Right renal pelvis (tissue), 4 donors: Measurements from ENCODE around the gene OSM. TPM values are rescaled to one million over a fixed set of nuclear protein-coding genes. Genes with fewer than 3 reads are reported as not detected.
"Not testable (repeated sequence)": the region's sequence is repeated elsewhere in the genome, so short reads cannot be mapped to it uniquely, and the experiment has no call there.

ENCODE experiments used
- DNase-seq, 4 donors: peaks; one replicate each; pipeline ENCODE4 v3.0.0-alpha.2; 2013; ENCODE audit warnings: low read depth in 4 of 4, low spot score in 3 of 4, missing footprints in 1 of 4
- polyA plus RNA-seq, 4 donors: library from polyadenylated mRNA; unstranded; fragments of 120-200 nt; gene quantifications; one replicate each; pipeline ENCODE4 v1.2.1, GENCODE V29; 2013; ENCODE audit not compliant: insufficient read length in 4 of 4

The OSM gene
- polyA plus RNA-seq, 4 donors = 0.18 to 0.22 TPM; not detected in 2

DNA sequence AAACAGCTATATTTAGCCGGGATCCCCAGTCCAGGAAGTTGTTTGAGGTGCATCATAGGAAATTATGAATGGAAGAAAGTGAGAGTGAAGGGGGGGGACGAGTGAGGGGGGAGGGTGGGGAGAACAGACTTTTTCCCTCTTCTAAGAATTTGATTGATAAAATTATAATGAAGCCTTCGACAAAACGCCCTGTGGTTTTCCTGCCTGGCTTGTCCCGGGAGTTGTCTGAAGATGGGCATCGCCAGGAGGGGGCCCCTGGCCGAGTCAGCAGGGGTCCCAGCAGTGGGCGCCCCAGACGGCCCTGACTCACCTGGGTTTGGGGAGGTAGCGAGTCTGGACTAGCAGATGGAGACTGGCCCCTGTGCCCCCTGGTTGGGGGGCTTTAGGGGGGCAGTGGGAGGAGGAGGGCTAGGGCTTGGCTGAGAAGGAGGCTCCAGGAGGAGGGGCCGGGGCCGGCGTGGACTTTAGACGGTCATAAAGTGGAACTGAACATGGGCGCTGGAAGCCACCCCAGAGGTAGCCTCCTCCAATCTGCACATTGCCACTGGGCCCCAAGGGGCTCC is 19.8 kb downstream of the OSM start:
- DNase-seq = no peak

DNA sequence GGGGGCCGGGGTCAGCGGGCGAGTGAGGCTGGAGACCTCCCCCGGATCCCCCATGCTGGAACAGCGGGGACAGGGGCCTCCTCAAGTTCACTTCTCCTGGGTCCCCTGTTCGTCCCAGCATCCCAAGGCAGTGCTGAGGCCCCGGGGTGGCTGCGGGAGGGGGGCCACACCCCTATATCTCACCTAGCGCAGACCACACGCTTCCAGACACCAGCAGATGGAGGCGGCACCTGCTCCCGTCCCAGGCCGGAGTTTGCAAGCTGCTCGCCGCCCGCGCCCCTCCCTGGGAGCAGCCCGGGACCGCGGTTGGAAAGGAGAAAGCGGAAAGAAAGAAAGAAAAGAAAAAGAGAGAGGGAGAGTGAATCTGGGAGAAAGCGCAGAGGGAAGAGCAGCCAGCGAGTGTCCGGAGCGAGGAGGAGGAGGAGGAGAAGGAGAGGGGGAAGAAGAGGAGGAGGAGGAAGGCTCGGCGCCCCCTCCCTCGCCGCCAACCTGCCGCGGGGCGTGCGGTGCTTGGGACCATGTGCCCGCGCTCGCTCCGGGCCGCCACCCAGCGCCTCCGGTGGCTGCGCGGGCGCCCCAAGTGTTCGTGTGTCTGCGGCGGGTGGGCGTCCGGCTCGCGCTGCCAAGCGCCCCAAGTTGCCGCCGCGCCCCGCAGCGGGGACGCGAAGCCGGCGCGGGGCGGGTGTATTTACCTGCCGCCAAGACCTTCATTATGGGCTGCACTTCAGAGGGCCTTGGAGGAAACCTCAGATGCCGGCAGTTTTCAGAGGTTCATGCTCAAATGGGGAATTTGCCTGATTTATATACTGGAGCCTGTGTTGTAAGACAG is 20.5 kb downstream of the OSM start, which contains the start of gene LIF:
Gene LIF, minus strand, starts transcription at position 775 of the 829 bp plus-strand sequence. Its CDS starts 64 bp downstream, at position 711.
- no peak for DNase-seq

DNA sequence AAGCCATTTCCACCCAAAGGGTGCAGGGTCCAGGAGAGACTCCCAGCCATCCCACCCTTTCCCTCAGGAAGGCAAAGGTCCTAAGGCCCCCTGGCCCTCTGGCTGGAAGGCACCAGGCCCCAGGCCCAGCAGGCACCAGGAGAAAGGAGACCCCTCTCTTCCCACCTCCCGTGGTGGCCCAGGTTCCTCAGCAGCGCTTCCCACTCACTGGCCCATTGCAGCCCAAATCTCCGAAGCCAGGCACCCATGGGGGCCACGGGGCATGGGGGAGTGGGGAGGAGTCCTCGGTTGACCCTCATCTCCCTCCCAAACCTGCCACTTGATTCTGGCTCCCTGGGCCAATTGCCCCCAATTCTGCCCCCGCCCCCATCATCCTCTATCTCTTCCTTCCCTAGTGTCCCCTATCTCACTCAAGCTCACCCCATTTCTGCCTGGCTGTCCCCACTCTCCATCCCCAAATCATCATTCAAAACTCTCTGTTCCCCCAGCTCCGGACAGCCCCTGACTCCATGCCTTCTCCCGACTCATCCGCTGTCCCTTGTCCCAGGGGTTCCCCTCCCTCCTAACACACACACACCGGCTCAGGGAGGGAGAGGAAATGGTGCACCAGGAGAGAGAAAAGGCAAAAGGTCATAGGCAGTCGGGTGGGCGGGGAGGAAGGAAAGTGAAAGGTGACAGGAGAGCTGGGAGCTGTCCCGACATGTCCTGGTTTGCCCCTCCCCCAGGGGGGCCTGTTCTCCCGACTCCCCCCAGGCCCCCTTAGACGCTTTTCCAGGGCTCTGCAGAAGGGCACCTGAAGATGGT is 21.3 kb downstream of the OSM start:
- DNase-seq = no peak

DNA sequence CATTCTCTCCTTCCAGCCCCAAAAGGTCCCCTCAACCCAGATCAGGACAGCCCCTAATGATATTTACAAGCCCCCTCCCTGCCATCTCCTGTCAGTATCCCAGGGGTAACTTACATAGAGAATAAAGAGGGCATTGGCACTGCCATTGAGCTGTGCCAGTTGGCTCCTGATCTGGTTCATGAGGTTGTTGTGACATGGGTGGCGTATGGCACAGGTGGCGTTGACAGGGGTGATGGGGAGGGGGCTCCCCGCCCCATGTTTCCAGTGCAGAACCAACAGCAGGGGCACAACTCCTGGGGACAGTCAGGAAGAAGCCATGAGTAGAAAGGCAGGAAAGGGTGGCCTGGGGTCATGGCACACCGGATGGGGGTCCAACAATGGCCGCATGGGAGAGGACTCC is 22.0 kb downstream of the OSM start:
- no peak for DNase-seq

DNA sequence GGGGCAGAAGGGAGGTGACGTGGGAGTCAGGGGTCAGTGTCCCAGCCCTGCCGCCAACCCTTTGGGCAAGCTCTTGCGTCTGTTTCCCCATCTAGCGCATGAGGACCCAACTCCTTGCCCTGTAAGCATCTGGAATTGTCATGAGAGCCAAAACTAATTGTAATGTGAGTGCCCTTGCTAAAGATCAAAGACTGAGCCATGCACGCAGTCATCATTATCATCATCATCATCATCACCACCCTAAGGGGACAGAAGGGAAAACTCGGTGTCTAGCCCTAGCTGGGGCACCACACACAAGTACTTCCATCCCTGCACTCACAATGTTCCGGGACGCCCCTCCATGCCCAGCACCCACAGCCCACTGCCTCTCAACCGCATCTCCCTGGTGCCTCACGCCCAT is 22.6 kb downstream of the OSM start:
- DNase-seq = no peak

DNA sequence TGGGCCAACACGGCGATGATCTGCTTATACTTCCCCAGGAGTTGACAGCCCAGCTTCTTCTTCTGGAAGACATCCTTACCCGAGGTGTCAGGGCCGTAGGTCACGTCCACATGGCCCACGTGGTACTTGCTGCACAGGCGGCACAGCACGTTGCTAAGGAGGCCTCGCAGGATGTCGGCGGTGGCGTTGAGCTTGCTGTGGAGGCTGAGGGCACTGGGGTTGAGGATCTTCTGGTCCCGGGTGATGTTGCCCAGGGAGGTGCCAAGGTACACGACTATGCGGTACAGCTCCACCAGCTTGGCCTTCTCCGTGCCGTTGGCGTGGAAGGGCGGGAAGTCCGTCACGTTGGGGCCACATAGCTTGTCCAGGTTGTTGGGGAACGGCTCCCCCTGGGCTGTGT is 23.0 kb downstream of the OSM start:
- DNase-seq = no peak

DNA sequence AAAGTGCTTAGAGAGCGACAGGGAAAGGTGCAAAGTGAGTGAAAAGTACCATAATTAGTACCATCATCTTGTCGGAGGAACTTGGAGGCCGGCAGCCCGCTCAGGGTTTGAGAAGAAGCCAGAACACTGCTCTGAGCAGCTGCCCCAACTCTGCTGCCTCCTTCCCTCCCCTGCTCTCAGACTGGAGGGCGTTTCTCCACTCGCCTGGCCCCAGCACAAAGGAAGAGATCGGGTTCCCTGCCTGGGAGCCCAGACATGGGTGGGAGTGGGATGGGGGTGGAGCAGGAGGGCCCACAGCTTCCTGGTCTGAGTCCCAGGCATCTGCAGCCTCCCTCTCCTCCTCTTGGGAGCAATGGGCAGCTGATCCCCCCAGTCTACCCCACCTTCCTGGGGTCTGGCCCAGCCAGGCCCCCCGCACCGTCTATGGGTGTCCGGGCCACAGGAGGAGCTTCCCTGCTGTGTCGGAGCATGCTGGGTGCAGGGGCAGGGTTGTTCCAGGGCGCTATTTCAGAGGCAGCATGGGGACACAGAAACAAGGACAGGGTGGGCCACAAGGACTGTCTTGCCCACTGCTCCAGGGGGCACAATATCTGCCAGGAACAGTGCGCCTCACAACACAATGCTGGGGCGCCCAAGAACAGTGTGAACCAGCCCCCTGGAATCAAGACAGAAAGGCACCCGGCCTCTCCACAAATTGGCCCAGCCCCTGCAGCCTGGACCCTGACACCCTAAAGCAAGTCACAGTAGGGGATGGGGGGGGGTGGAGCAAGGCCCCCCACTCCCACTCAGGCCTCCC is 24.9 kb downstream of the OSM start:
- no peak for DNase-seq

DNA sequence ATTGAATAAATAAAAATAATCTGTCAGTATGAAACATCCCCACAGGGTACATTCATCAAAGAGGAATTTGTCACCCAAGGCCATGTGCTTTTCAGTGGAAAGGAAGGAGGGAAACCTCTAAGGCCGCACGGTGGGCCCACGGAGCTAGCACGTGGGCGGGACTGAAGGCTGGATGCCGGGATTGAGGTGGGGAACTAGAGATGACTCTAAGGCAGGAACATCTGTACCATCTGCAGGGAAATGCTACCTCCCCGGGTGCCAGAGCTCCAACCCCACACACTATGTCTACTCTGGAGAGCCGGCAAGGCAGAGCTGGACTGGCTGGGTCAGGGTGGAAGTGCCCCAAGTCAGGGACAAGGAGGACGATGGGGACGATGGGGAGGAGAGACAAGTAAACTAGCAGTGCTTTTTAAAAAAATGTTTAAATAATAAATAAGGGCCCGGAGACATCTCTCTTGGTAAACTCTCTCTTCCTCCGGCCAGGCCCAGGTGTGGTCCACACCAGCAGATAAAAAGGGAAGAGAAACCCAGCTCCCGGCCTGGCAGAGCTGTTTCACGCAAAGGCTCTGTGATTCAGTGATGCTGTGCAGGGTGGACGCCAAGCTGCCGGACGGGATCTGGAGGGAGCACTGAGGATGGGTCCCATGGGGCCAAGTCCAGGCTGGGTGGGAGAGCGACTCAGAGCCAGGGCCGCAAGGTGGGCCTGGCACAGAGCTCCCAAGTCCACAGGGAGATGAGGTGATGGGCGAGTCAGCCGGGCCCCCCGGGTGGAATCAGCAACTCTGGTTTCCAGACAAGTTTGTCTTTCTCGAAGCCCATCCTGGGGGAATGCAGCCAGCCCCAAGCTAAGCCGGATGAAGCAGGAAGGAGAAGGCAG is 25.9 kb downstream of the OSM start:
- no peak for DNase-seq

DNA sequence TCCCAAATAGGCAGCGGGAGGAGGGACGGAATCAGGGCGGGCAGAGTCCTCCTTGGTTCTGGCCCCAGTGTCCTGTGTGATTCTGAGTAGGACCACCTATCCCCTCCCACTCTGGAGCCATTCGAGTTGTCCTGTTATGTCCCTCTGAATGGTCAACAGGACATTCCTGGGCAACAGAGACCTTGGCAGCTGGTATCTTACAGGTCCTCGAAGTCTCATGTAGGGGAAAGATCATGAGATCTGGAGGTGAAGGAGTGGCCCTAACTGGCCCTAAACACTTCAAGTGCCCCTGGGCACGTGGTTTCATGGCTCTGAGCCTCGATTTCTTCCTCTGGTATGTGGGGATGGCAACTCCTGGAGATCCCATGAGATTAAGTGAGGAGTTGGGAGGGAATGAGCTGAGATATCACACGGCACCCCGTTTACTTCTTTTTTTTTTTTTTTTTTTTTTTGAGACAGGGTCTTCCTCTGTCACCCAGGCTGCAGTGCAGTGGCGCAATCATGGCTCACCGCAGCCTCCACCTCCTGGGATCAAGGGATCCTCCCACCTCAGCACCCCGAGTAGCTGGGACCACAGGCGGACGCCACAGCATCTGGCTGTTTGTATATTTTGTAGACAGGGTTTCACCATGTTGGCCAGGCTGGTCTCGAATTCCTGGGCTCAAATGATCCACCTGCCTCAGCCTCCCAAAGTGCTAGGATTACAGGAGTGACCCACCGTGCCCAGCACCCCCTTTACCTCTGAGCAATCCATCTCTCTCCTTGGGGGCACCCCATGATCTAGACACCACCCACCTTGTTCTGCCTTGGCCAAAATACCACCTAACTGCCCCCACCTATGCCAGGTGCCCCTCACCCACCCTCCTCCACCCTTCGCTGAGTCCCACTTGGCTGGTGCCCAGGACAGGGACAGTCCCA is 26.9 kb downstream of the OSM start:
- no peak for DNase-seq

DNA sequence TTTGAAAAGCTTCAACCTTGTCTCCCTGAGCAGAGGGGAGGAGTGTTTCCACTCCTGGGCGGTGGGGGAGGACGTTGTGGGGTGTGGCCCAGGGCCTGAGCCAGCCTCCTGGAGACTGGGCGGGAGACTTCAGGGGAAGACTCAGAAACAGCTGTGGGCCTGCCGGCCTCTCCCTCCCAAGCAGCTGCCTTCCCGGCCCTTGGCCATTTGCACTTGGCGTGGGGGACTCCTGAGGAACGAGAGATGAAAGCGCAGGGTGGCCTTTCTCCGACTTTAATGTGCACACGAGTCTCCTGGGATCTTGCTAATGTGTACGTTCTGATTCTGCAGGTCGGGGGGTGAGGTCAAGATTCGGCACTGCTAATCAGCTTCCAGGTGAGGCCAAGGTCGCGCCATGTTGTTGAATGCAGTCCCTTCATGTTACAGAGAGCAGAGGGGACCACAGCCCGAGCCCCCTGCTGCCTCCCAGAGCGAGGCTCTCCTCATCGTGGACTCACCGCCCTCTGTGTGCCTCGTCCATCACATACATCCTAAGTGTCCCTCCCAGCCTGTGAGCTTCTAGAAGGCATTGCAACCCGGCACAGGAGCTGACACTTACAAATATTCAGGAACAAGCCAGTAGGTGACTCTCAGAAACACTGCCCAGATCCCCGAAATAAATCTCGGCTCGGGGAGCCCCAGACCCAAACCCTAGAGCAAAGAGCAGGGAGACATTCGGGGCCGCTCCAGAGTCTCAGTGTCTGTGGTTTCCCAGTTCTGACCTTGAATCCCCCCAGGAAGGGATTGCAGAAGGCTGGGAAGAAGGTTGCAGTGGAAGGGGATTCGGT is 27.8 kb downstream of the OSM start:
- DNase-seq = no peak

DNA sequence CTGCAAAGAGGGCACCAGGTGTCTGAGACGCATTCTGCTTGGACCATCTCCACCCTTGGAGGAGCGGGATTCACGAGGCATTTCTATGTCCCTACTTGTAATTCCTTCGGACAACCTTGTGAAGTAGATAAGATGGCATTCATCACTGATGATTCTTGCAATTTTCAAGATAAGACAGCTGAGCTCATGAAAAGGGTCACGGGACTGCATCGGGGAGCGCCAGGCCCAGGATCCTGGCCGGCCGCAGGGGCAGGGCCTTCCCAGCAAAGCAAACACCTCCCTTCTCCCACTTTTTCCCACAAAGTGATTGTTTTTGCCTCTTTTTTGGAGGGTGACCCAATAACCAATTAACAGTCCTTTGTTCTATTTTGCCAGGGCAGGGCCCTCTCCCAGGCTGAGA is 28.5 kb downstream of the OSM start:
- DNase-seq = no peak

DNA sequence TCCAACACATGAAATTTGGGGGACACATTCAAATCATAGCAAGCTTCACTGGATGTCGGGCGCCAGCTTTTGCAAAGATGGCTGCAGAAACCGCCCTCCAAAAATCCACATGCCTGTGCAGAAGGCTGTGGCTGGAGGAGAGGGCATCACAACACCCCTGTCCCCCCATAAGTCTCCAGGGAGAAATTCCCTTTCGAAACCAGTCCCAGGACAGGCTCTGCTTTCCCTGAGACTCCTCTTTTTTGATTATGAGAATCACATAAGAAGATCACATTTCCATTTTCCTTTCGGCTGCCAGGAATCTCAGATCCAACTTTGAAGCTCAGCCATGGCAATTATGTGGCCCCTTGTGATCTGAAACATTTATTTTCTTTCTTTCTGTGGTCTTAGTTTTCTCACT is 29.8 kb downstream of the OSM start:
- DNase-seq = no peak

DNA sequence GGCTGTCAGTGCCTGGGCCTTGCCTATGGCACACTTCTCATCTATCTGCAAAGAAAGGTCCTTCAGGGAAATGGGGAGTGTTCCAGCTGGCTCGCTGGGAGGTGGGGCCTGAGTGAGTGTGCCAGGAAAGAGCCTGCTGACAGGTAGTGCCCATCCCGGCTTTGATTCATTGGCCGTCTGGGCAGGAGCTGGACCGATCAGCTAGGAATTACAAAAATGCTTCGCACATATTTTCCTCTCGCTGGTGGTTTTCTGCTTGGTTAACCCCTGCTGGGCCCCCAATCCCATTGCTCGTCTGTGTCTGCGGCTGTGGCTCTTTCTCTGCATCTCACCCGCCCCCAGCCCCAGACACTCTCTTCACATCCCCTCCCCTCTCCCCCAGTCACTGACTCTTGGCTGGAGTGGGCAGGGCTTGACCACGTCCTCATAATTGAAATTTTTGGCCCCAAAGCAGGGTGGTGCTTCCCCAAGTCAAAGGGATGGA is 30.9 kb downstream of the OSM start:
- no peak for DNase-seq

DNA sequence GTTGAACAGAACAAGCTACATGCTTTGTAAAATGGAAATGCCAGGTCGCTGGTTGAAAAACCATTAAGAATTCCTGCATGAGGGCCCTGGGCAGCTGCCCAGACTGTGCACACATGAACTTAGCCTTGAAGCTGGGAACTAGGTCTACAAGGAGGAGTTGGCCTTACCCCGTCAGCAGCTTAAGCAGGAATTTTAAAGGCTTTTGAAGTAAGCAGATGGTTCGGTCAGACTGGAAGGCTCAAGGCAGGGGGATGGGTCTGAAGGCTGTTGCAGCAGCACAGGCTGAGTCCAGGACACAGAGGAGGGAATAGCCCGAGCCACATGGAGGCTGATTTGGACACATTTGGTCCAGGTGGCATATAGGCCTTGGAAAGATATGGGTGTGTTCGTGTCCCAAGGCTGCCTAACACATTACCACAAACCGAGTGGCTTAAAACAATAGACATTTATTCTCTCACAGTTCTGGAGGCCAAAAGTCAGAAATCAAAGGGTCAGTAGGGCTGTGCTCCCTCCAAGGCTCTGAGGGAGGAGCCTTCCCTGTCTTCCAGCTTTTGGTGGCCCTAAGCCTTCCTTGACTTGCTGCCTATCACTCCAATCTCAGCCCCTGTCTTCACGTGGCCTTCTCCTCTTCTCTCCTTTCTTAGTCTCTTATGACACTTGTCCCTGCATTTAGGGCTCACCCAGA is 31.7 kb downstream of the OSM start:
- DNase-seq = no peak

DNA sequence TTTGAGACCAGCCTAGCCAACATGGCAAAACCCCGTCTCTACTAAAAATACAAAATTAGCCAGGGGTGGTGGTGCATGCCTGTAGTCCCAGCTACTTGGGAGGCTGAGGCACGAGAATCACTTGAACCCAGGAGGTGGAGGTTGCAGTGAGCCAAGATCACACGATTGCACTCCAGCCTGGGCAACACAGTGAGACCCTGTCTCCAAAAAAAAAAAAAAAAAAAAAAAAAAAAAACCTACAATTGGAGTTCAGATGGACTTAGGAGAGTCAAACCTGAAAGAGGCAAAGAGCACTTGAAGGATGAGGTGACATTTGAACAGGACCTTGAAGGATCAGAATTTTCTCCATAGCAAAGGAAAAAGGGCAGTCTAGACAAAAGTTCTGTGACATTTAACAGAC is 32.3 kb downstream of the OSM start:
- not testable (repeated sequence) for DNase-seq

DNA sequence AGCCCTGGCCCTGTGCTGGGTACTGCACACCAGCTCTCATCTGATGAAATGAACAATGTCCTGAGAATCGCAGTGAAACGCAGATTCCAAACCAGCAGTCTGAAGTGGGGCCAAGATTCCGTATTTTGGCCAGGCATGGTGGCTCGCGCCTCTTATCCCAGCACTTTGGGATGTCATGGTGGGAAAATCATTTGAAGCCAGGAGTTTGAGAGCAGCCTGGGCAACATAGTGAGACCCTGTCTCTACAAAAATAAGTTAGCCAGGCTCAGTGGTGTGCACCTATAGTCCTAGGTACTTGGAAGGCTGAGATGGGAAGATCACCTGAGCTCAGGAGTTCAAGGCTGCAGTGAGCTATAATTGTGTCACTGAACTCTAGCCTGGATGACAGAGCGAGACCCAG is 33.1 kb downstream of the OSM start:
- DNase-seq = no peak

DNA sequence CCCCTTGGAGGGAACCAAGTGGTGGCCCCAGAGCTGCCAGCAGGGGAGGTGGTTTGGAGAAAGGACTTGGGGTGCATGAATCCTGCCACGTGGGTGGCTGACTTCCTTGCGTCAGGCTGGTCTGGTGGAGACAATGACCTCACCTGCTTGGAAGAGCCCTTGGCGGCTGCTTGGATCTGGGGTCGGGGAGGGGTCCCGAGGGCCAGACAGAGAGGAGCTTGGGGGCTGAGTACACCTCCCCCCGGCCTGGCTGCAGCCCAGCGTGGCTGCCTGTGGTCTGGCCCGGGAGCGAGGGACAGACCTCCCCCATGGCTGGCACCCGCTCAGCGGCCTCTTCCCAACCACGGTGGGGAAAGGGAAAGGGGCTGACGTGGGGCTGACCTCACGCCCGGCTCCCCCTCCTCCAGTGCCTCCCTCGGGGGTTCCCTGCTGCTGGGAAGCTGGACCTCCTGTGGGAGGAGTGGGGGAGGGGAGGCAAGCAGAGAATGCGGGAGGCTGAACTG is 33.9 kb downstream of the OSM start:
- no peak for DNase-seq
